Smooth muscle cell (in vitro differentiated cells): ENCODE measurements around the gene PPP3CA. TPM values are rescaled to one million over a fixed set of nuclear protein-coding genes. Genes with fewer than 3 reads are reported as not detected.
A peak's percentile ranks its signal among the peaks of the same experiment; 100 is the strongest.

ENCODE experiments used
- DNase-seq: peaks from one replicate; lab custom pipeline; 2025; ENCODE audit not compliant: unreplicated experiment; lab: John Stamatoyannopoulos, UW
- H2AFZ ChIP-seq: fragments of 200-600 bp; sonication (generic); 2 replicates; pipeline ENCODE4 v1.6.0; 2016; ENCODE audit warnings: antibody characterized with exemption, low read depth, mild to moderate bottlenecking
- H3F3A ChIP-seq: fragments of 200-600 bp; sonication (generic); 2 replicates; pipeline ENCODE4 v1.6.0; 2017; ENCODE audit warnings: antibody characterized with exemption, low read depth
- H3K27ac ChIP-seq: fragments of 200-600 bp; sonication (generic); 2 replicates; pipeline ENCODE4 v1.5.1; 2016; ENCODE audit warnings: low read depth, mild to moderate bottlenecking
- H3K27me3 ChIP-seq: fragments of 200-600 bp; sonication (generic); 2 replicates; pipeline ENCODE4 v1.6.1; 2016; ENCODE audit warnings: low read depth, mild to moderate bottlenecking
- H3K36me3 ChIP-seq: fragments of 200-600 bp; sonication (generic); 2 replicates; pipeline ENCODE4 v1.5.1; 2016; ENCODE audit warnings: low read depth
- H3K4me1 ChIP-seq: fragments of 200-600 bp; sonication (generic); 2 replicates; pipeline ENCODE4 v1.5.1; 2016; ENCODE audit warnings: low read depth
- H3K4me2 ChIP-seq: fragments of 200-600 bp; sonication (generic); 2 replicates; pipeline ENCODE4 v1.6.0; 2016; ENCODE audit warnings: mild to moderate bottlenecking
- H3K4me3 ChIP-seq: fragments of 200-600 bp; sonication (generic); 2 replicates; pipeline ENCODE4 v1.5.1; 2016; ENCODE audit warnings: mild to moderate bottlenecking
- H3K79me2 ChIP-seq: fragments of 200-600 bp; sonication (generic); 2 replicates; pipeline ENCODE4 v1.6.0; 2016; ENCODE audit warnings: low read depth, mild to moderate bottlenecking
- H3K9ac ChIP-seq: fragments of 200-600 bp; sonication (generic); 2 replicates; pipeline ENCODE4 v1.6.0; 2016; ENCODE audit warnings: low read depth
- H3K9me3 ChIP-seq: fragments of 200-600 bp; sonication (generic); replicated peaks from 2 replicates; pipeline ENCODE4 v1.5.1; 2016; ENCODE audit warnings: low read depth
- H4K20me1 ChIP-seq: fragments of 200-600 bp; sonication (generic); 2 replicates; pipeline ENCODE4 v1.6.0; 2016; ENCODE audit warnings: low read depth
- CTCF ChIP-seq: fragments of 200-600 bp; sonication (generic); IDR thresholded peaks from 2 replicates; pipeline ENCODE4 v1.5.1; 2017; ENCODE audit warnings: borderline replicate concordance, mild to moderate bottlenecking, antibody characterized with exemption; ENCODE audit not compliant: insufficient read depth, poor library complexity, severe bottlenecking
- WGBS: methylation state at CpG from one replicate; pipeline ENCODE4 v1.1.7; 2016; ENCODE audit warnings: low lambda C conversion rate; 5-methylcytosine and 5-hydroxymethylcytosine counted together
- polyA plus RNA-seq: library from polyadenylated mRNA; unstranded; fragments of >200 nt; fragmentation: Nextera tagmentation; extraction: Ambion mirVana; gene quantifications from 2 replicates; pipeline ENCODE4 v1.2.1, GENCODE V29; 2016
- total RNA-seq: library from RNA; depleted of rRNA; stranded (reverse); fragments of >200 nt; gene quantifications from 2 replicates; pipeline ENCODE4 v1.2.3, GENCODE V29; 2014

Gene PPP3CA
- total and polyA plus RNA-seq, 2 experiments from 2014 or later: 16.2 to 96.1 TPM

- H3K27ac ChIP-seq: peak overlapping the region; percentile 14
- H3K27me3 ChIP-seq: no peaks in the 10 kb centered on the region
- WGBS: 75% methylated on average over 3 of the region's 3 CpGs
- peaks cover 95% of the 10 kb centered on the region for H4K20me1 ChIP-seq
- H3K4me2 ChIP-seq: no peak overlapping the region
- no peaks in the 10 kb centered on the region for H3K36me3 ChIP-seq
- H2AFZ ChIP-seq: no peak overlapping the region
- H3K79me2 ChIP-seq: peaks cover 93% of the 10 kb centered on the region
- peaks cover 3% of the 10 kb centered on the region for H3F3A ChIP-seq
- no peak for DNase-seq
- H3K4me1 ChIP-seq: no peaks in the 10 kb centered on the region
- no peak for TF ChIP-seq CTCF
- H3K9ac ChIP-seq: no peak overlapping the region
- H3K9me3 ChIP-seq: no peaks in the 10 kb centered on the region
- H3K4me3 ChIP-seq: no peak overlapping the region
Measured at GRCh38 chr4:101205916-101206315, 141.4 kb downstream of the PPP3CA start.

GRCh38 chr4:101201421-101201820 lies 145.9 kb downstream of the PPP3CA start:
- H3K36me3 ChIP-seq: no peaks in the 10 kb centered on the region
- no peaks in the 10 kb centered on the region for H3K4me1 ChIP-seq
- WGBS: 54% methylated on average over 2 of the region's 2 CpGs
- DNase-seq: no peak
- peak overlapping the region; percentile 78 for H3K27ac ChIP-seq
- H3K9me3 ChIP-seq: no peaks in the 10 kb centered on the region
- no peak overlapping the region for H3K9ac ChIP-seq
- H3K79me2 ChIP-seq: peaks cover 79% of the 10 kb centered on the region
- H3K4me2 ChIP-seq: no peak overlapping the region
- peaks cover 3% of the 10 kb centered on the region for H3F3A ChIP-seq
- H3K27me3 ChIP-seq: no peaks in the 10 kb centered on the region
- H4K20me1 ChIP-seq: peaks cover 93% of the 10 kb centered on the region
- no peak overlapping the region for H3K4me3 ChIP-seq
- no peak overlapping the region for H2AFZ ChIP-seq
- TF ChIP-seq CTCF: no peak

- Histone ChIP-seq H3K4me2 (peak overlapping the region; percentile 54), H2AFZ (no peak overlapping the region), H3K27ac (peak overlapping the region; percentile 78), H3K9ac (no peak overlapping the region), H4K20me1 (peaks cover 88% of the 10 kb centered on the region), H3K4me1 (no peaks in the 10 kb centered on the region), H3K79me2 (peaks cover 78% of the 10 kb centered on the region), H3F3A (peaks cover 3% of the 10 kb centered on the region), H3K27me3 (no peaks in the 10 kb centered on the region), H3K9me3 (no peaks in the 10 kb centered on the region), H3K36me3 (no peaks in the 10 kb centered on the region), H3K4me3 (no peak overlapping the region)
- no peak for DNase-seq
- 29% methylated on average over 4 of the region's 4 CpGs for WGBS
- TF ChIP-seq CTCF: no peak
Measured at GRCh38 chr4:101200561-101200960, 146.8 kb downstream of the PPP3CA start.

GRCh38 chr4:101199507-101200285 lies 147.6 kb downstream of the PPP3CA start:
- no peaks in the 10 kb centered on the region for H3K27me3 ChIP-seq
- H3K9me3 ChIP-seq: no peaks in the 10 kb centered on the region
- peaks cover 80% of the 10 kb centered on the region for H4K20me1 ChIP-seq
- H3K4me3 ChIP-seq: no peak overlapping the region
- H3K79me2 ChIP-seq: peaks cover 76% of the 10 kb centered on the region
- TF ChIP-seq CTCF: no peak
- H3K27ac ChIP-seq: peak overlapping the region; percentile 78
- H3K36me3 ChIP-seq: no peaks in the 10 kb centered on the region
- no peak overlapping the region for H3K9ac ChIP-seq
- H3F3A ChIP-seq: peaks cover 3% of the 10 kb centered on the region
- H2AFZ ChIP-seq: no peak overlapping the region
- no peaks in the 10 kb centered on the region for H3K4me1 ChIP-seq
- WGBS: 73% methylated on average over 3 of the region's 3 CpGs
- no peak overlapping the region for H3K4me2 ChIP-seq
- DNase-seq: no peak
